Measurements from ENCODE around the gene KLK4. TPM values are rescaled to one million over a fixed set of nuclear protein-coding genes. Genes with fewer than 3 reads are reported as not detected.

KLK4 gene, protein sequence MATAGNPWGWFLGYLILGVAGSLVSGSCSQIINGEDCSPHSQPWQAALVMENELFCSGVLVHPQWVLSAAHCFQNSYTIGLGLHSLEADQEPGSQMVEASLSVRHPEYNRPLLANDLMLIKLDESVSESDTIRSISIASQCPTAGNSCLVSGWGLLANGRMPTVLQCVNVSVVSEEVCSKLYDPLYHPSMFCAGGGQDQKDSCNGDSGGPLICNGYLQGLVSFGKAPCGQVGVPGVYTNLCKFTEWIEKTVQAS
- not detected for total RNA-seq
- polyA plus RNA-seq, result not detected
- long read RNA-seq, donor 1, result 0 reads
- long read RNA-seq, donor 2, result 0 reads
- long read RNA-seq, donor 3, result 0 reads
- long read RNA-seq, donor 4, result 0 reads
- long read RNA-seq, donor 5, result 0 reads
- long read RNA-seq, donor 6, result 0 reads
- long read RNA-seq, donor 7, result 0 reads
- long read RNA-seq, donor 8, result 0 reads
- long read RNA-seq, donor 9, result 0 reads
- long read RNA-seq, donor 10, result 0 reads

DNA sequence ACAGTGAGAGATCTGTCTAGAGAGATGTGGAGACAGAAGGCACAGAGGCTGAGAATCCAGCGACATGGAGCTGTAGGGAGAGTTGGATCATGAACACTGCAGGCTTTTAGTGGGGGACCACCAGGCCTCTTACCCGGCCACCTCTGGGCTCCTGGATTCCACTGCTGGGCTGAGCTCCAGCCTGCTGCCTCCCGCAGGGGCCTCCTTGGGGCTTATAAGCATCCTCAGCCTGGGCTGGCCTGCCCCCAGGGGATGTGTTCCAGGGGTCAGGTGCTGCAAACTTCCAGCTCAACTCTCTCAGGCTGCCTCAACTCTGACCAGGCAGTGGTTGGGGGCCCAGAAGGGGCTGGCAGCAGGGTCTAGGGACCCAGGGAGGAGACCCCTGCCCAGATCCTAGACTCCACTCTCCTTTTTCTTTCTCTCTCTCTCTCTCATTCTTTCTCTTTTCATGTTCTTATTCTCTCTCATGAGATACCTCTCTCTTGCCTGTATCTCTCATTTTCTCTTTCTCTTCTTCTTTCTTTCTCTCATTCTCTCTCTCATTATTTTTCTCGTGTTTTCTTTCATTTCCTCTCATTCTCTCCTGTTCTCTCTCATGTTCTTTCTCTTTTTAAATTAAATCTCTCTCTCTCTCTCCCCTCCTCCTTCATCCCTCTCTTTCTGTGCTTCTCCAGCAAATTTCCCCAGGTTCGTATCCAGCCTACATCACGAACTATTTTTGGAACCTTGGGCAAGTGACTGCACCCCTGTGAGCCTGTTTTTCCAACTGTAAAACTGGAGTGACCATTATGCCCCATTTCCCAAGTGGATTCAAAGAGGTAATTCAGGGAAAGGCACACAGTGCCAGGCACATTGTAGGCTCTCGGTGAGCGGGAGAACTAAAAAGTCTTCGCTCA is at the start of gene KLK4:
Gene KLK4 (minus strand): TSS at position 190 of the 896 bp plus-strand sequence. CDS start 657 bp downstream, outside the sequence.
- Histone ChIP-seq H3K4me3 (no peak within 1 kb of the TSS), H3K36me3 (no peaks in the 10 kb centered on the region), H3K9me3 (no peaks in the 10 kb centered on the region), H3K27ac (no peak within 1 kb of the TSS), H3K27me3 (peaks cover 12 to 90% (median 54%) of the 10 kb centered on the region in 3 donors), H3K4me1 (peaks cover 0 to 11% (median 8%) of the 10 kb centered on the region in 4 donors)
- DNase-seq, result no peak
- TF ChIP-seq EP300 (IDR thresholded peaks at IDR 0.05) (no peak), POLR2AphosphoS5 (IDR thresholded peaks at IDR 0.05) (no peak), POLR2A (IDR thresholded peaks at IDR 0.05) (no peak)
- TF ChIP-seq, protein P1, sequence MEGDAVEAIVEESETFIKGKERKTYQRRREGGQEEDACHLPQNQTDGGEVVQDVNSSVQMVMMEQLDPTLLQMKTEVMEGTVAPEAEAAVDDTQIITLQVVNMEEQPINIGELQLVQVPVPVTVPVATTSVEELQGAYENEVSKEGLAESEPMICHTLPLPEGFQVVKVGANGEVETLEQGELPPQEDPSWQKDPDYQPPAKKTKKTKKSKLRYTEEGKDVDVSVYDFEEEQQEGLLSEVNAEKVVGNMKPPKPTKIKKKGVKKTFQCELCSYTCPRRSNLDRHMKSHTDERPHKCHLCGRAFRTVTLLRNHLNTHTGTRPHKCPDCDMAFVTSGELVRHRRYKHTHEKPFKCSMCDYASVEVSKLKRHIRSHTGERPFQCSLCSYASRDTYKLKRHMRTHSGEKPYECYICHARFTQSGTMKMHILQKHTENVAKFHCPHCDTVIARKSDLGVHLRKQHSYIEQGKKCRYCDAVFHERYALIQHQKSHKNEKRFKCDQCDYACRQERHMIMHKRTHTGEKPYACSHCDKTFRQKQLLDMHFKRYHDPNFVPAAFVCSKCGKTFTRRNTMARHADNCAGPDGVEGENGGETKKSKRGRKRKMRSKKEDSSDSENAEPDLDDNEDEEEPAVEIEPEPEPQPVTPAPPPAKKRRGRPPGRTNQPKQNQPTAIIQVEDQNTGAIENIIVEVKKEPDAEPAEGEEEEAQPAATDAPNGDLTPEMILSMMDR (IDR thresholded peaks at IDR 0.05), result no peak
- 53 to 67% (median 58%) methylated on average over 9 of the region's 9 CpGs for WGBS, 5 donors
- intact Hi-C loops (cut with DNase I; ENCODE audit: low total_unique reads), result no loop called here

DNA sequence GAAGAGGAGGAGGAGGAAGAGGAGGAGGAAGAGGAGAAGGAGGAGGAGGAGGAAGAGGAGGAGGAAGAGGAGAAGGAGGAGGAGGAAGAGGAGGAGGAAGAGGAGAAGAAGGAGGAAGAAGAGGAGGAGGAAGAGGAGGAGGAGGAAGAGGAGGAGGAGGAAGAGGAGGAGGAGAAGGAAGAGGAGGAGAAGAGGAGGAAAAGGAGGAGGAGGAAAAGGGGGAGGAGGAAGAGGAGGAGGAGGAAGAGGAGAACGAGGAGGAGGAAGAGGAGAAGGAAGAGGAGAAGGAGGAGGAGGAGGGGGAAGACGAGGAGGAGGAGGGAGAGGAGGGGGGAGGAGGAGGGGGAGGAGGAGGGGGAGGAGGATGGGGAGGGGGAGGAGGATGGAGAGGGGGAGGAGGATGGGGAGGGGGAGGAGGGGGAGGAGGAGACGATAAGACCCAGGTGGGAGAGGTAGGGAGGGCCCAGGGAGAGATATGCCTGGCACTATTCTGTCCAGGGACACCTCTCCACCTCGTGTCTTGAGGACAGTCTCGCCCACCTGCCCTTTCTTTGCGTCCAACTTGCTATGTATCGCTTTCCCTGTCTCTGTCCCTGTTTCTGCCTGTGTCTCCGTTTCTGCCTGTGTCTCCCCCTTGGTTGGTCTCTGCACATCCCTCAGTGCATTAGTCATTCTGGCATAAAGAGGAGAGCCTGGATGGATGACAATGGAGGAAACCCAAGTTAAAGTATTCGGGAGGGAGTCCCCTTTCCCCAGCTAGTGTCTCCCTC is 48.7 kb upstream of the KLK4 start:
- Histone ChIP-seq H3K27me3 (peaks cover 0 to 62% (median 8%) of the 10 kb centered on the region in 3 donors), H3K36me3 (no peaks in the 10 kb centered on the region), H3K4me3 (no peak overlapping the region), H3K27ac (no peak overlapping the region), H3K9me3 (no peaks in the 10 kb centered on the region), H3K4me1 (no peaks in the 10 kb centered on the region)
- WGBS, 5 donors, result 55 to 64% (median 59%) methylated on average over 6 to 9 of the region's 9 CpGs
- intact Hi-C loops (cut with DNase I; ENCODE audit: low total_unique reads), result no loop called here
- TF ChIP-seq, protein P1 (IDR thresholded peaks at IDR 0.05), result no peak
- TF ChIP-seq POLR2AphosphoS5 (IDR thresholded peaks at IDR 0.05) (no peak), EP300 (IDR thresholded peaks at IDR 0.05) (no peak), POLR2A (IDR thresholded peaks at IDR 0.05) (no peak)
- DNase-seq, result no peak

DNA sequence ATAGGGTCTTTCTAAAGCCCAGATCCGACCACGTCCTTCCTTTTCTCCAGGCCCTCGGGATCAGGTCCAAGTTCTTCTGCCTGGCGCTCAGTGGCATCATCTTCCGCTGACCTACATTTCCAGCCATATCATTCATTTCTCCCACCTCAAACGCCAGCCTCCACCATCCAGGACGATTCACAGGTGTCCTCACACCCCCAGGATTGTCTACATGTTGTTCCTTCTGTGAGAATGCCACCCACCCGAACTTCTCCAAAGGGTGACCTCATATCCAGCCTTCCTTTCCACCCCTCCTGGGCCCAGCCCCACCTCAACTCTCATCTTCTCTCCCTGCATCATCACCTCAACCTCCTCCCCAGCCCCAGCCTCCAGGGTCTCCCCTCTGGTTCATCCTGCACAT is 46.4 kb upstream of the KLK4 start:
- no peaks in the 10 kb centered on the region for H3K9me3 ChIP-seq

More for the DNA sequence above, 46.4 kb upstream of the KLK4 start:
- Histone ChIP-seq H3K4me3 (no peak overlapping the region), H3K36me3 (no peaks in the 10 kb centered on the region), H3K4me1 (no peaks in the 10 kb centered on the region), H3K27ac (no peak overlapping the region), H3K27me3 (peaks cover 0 to 55% (median 10%) of the 10 kb centered on the region in 3 donors)
- WGBS, 5 donors, result 67 to 79% (median 75%) methylated on average over 8 of the region's 8 CpGs
- no peak for DNase-seq
- TF ChIP-seq, protein P1 (IDR thresholded peaks at IDR 0.05), result no peak
- TF ChIP-seq POLR2AphosphoS5 (IDR thresholded peaks at IDR 0.05), result no peak
- TF ChIP-seq EP300 (IDR thresholded peaks at IDR 0.05), result no peak
- no peak for TF ChIP-seq POLR2A (IDR thresholded peaks at IDR 0.05)
- intact Hi-C loops (cut with DNase I; ENCODE audit: low total_unique reads), result no loop called here
